Brain pericyte (primary cell): ENCODE results near the gene NRIP1.

Source experiments
- DNase-seq: peaks from one replicate; pipeline ENCODE4 v3.0.0-alpha.2; 2012; ENCODE audit warnings: low read depth, low spot score

NRIP1 gene

GRCh38 chr21:15009837-15010363, 54.9 kb downstream of the NRIP1 start:
- no peak for DNase-seq

GRCh38 chr21:15007716-15008296, 57.0 kb downstream of the NRIP1 start:
- DNase-seq, result no peak

GRCh38 chr21:15006594-15007230, 58.1 kb downstream of the NRIP1 start:
- DNase-seq, result no peak

- DNase-seq, result peak; percentile 48
Measured at GRCh38 chr21:15005391-15005790, 59.4 kb downstream of the NRIP1 start.

- DNase-seq, result no peak
Measured at GRCh38 chr21:15004721-15005370, 60.0 kb downstream of the NRIP1 start.

GRCh38 chr21:15003463-15004135, 61.2 kb downstream of the NRIP1 start:
- DNase-seq, result no peak

- DNase-seq, result no peak
Measured at GRCh38 chr21:15001857-15002606, 62.8 kb downstream of the NRIP1 start.

- DNase-seq, result no peak
Measured at GRCh38 chr21:15001113-15001512, 63.7 kb downstream of the NRIP1 start.

- no peak for DNase-seq
Measured at GRCh38 chr21:15000081-15000480, 64.7 kb downstream of the NRIP1 start.

GRCh38 chr21:14998784-14999183, 66.0 kb downstream of the NRIP1 start:
- no peak for DNase-seq

- DNase-seq, result no peak
Measured at GRCh38 chr21:14998336-14998735, 66.5 kb downstream of the NRIP1 start.

GRCh38 chr21:14995695-14996490, 68.9 kb downstream of the NRIP1 start:
- DNase-seq, result no peak

GRCh38 chr21:14995226-14995625, 69.6 kb downstream of the NRIP1 start:
- no peak for DNase-seq

- DNase-seq, result no peak
Measured at GRCh38 chr21:14993115-14993514, 71.7 kb downstream of the NRIP1 start.

- no peak for DNase-seq
Measured at GRCh38 chr21:14991957-14992356, 72.8 kb downstream of the NRIP1 start.

GRCh38 chr21:14989359-14989758, 75.4 kb downstream of the NRIP1 start:
- no peak for DNase-seq

GRCh38 chr21:14988760-14989159, 76.0 kb downstream of the NRIP1 start:
- DNase-seq, result no peak

GRCh38 chr21:14987370-14988170, 77.2 kb downstream of the NRIP1 start:
- no peak for DNase-seq

- DNase-seq, result no peak
Measured at GRCh38 chr21:14985306-14985705, 79.5 kb downstream of the NRIP1 start.

- DNase-seq, result no peak
Measured at GRCh38 chr21:14982336-14982735, 82.5 kb downstream of the NRIP1 start.
